Stimulated activated CD8-positive, alpha-beta memory T cell treated with anti-CD3 and anti-CD28 coated beads, Interleukin-15, amount 100 ng/mL, for 4 hours (primary cell): ENCODE data around the gene SLC22A13.
"Not testable (repeated sequence)": the region's sequence is repeated elsewhere in the genome, so short reads cannot be mapped to it uniquely, and the experiment has no call there.

Source experiments
- DNase-seq, 2 donors: peaks; one replicate each; pipeline ENCODE4 v3.0.0-alpha.2; 2020; ENCODE audit warnings: low read depth in 2 of 2

The SLC22A13 gene

GRCh38 chr3:38297947-38298711 lies 32.5 kb downstream of the SLC22A13 start:
- DNase-seq: no peak

- no peak for DNase-seq
Observed at GRCh38 chr3:38306941-38307340, 41.3 kb downstream of the SLC22A13 start.

GRCh38 chr3:38307599-38307998 lies 42.0 kb downstream of the SLC22A13 start:
- no peak for DNase-seq

- DNase-seq: no peak
Observed at GRCh38 chr3:38308456-38308855, 42.8 kb downstream of the SLC22A13 start.

- DNase-seq: no peak
Observed at GRCh38 chr3:38311476-38311875, 45.9 kb downstream of the SLC22A13 start.

- no peak for DNase-seq
Observed at GRCh38 chr3:38311941-38312340, 46.3 kb downstream of the SLC22A13 start.

- no peak for DNase-seq
Observed at GRCh38 chr3:38312356-38312755, 46.7 kb downstream of the SLC22A13 start.

GRCh38 chr3:38313263-38313662 lies 47.7 kb downstream of the SLC22A13 start:
- DNase-seq: no peak

- no peak for DNase-seq
Observed at GRCh38 chr3:38313695-38314094, 48.1 kb downstream of the SLC22A13 start.

- no peak for DNase-seq
Observed at GRCh38 chr3:38314112-38314763, 48.6 kb downstream of the SLC22A13 start.

- DNase-seq: no peak
Observed at GRCh38 chr3:38314764-38315487, 49.3 kb downstream of the SLC22A13 start.

- DNase-seq: no peak
Observed at GRCh38 chr3:38315488-38316230, 50.0 kb downstream of the SLC22A13 start.

GRCh38 chr3:38316356-38317191 lies 51.0 kb downstream of the SLC22A13 start:
- DNase-seq: no peak

- no peak for DNase-seq
Observed at GRCh38 chr3:38317192-38317759, 51.7 kb downstream of the SLC22A13 start.

- no peak for DNase-seq
Observed at GRCh38 chr3:38318766-38319671, 53.4 kb downstream of the SLC22A13 start.

- not testable (repeated sequence) for DNase-seq
Observed at GRCh38 chr3:38320638-38321037, 55.0 kb downstream of the SLC22A13 start.

GRCh38 chr3:38323060-38323459 lies 57.4 kb downstream of the SLC22A13 start:
- no peak for DNase-seq

GRCh38 chr3:38325256-38325655 lies 59.6 kb downstream of the SLC22A13 start:
- no peak for DNase-seq

GRCh38 chr3:38327335-38328009 lies 61.9 kb downstream of the SLC22A13 start:
- DNase-seq: no peak
